ENCODE results near the gene C5AR1.

- no peak for TF ChIP-seq CTCF (conservative IDR thresholded peaks at IDR 0.05; ENCODE audit: low read length)
- TF ChIP-seq EZH2phosphoT487 (IDR thresholded peaks at IDR 0.05; ENCODE audit: borderline replicate concordance, low read depth, low read length), result no peak
Observed at GRCh38 chr19:47356900-47357299, 47.2 kb downstream of the C5AR1 start.
